H1 (cell line): ENCODE results near the gene ADCY3. TPM values are rescaled to one million over a fixed set of nuclear protein-coding genes. Genes with fewer than 3 reads are reported as not detected.

Source experiments
- CTCF ChIA-PET: fragments of 300-600 bp; sonication (Branson Sonifier 250); formaldehyde crosslinking; loops from one replicate; lab custom pipeline; 2021; ENCODE audit not compliant: partially characterized antibody; lab: Charles Lee
- POLR2A ChIA-PET: fragments of 300-600 bp; sonication (Branson Sonifier 250); formaldehyde crosslinking; loops from one replicate; lab custom pipeline; 2021; ENCODE audit warnings: inconsistent platforms; ENCODE audit not compliant: partially characterized antibody; lab: Charles Lee
- DNase-seq, 2 experiments: peaks; one replicate each; pipeline versions ENCODE4 v3.0.0 to v3.0.0-alpha.2; 2010 to 2022; ENCODE audit warnings: low spot score in 2 of 2, low read depth in 1 of 2, mixed read lengths in 1 of 2
- FAIRE-seq: peaks from 2 replicates; lab custom pipeline; 2011; peaks lifted over from hg19 to GRCh38; lab: Jason Lieb, UNC
- H2AFZ ChIP-seq: 2 replicates; pipeline ENCODE4 v1.8.1; 2012; ENCODE audit warnings: low read length, inconsistent platforms
- H2AK5ac ChIP-seq: 2 replicates; pipeline ENCODE4 v1.6.1; 2013; ENCODE audit warnings: low read depth, low read length
- H2BK120ac ChIP-seq: replicated peaks from 2 replicates; pipeline ENCODE3; 2013; ENCODE audit warnings: low read depth, low read length, inconsistent platforms
- H2BK12ac ChIP-seq: 2 replicates; pipeline ENCODE4 v1.6.1; 2013; ENCODE audit warnings: low read depth, low read length
- H2BK15ac ChIP-seq: 2 replicates; pipeline ENCODE4 v1.6.1; 2013; ENCODE audit warnings: low read length
- H2BK20ac ChIP-seq: 2 replicates; pipeline ENCODE4 v1.6.1; 2013; ENCODE audit warnings: low read length
- H2BK5ac ChIP-seq: 2 replicates; pipeline ENCODE4 v1.6.1; 2013; ENCODE audit warnings: low read depth, low read length
- H3K14ac ChIP-seq: 2 replicates; pipeline ENCODE4 v1.6.1; 2013; ENCODE audit warnings: inconsistent platforms; ENCODE audit not compliant: insufficient read length
- H3K18ac ChIP-seq: 2 replicates; pipeline ENCODE4 v1.6.1; 2013; ENCODE audit warnings: low read length; ENCODE audit errors: extremely low read depth
- H3K23ac ChIP-seq: 2 replicates; pipeline ENCODE4 v1.6.1; 2013; ENCODE audit warnings: inconsistent platforms; ENCODE audit not compliant: insufficient read length
- H3K23me2 ChIP-seq: 2 replicates; pipeline ENCODE4 v1.6.1; 2013; ENCODE audit warnings: low read depth, low read length
- H3K27ac ChIP-seq: 2 replicates; pipeline ENCODE4 v1.6.1; 2011; ENCODE audit warnings: low read depth, low read length, inconsistent platforms
- H3K27me3 ChIP-seq, 4 experiments: replicated peaks in 1 of 4; 1 replicate in 1 of 4; 2 replicates in 3 of 4; pipeline versions ENCODE4 v1.6.1 to v1.8.1; 2011 to 2013; ENCODE audit warnings: low read length in 3 of 4, mild to moderate bottlenecking in 3 of 4, inconsistent platforms in 2 of 4, mixed read lengths in 2 of 4, moderate library complexity in 1 of 4; ENCODE audit not compliant: control insufficient read depth in 3 of 4, insufficient read depth in 3 of 4; ENCODE audit errors: extremely low read depth in 1 of 4
- H3K36me3 ChIP-seq, 4 experiments: 2 replicates each; pipeline versions ENCODE4 v1.6.1 to v1.8.1; 2011 to 2013; ENCODE audit warnings: mild to moderate bottlenecking in 4 of 4, low read length in 3 of 4, moderate library complexity in 2 of 4, control low read depth in 1 of 4, inconsistent platforms in 1 of 4; ENCODE audit not compliant: insufficient read depth in 4 of 4, control insufficient read depth in 2 of 4
- H3K4ac ChIP-seq: replicated peaks from 2 replicates; pipeline ENCODE3; 2013; ENCODE audit warnings: low read length, low read depth, mixed read lengths, inconsistent platforms; ENCODE audit not compliant: insufficient read length
- H3K4me1 ChIP-seq, 4 experiments: replicated peaks in 1 of 4; 1 replicate in 1 of 4; 2 replicates in 3 of 4; pipeline versions ENCODE4 v1.6.1 to v1.8.1; 2011 to 2013; ENCODE audit warnings: low read length in 3 of 4, inconsistent platforms in 2 of 4, mixed read lengths in 1 of 4; ENCODE audit not compliant: insufficient read depth in 4 of 4, control insufficient read depth in 3 of 4
- H3K4me2 ChIP-seq, 2 experiments: 2 replicates each; pipeline versions ENCODE4 v1.6.1 to v1.8.1; 2011 to 2013; ENCODE audit warnings: low read depth in 2 of 2, low read length in 2 of 2, control low read depth in 1 of 2, inconsistent platforms in 1 of 2, mild to moderate bottlenecking in 1 of 2; ENCODE audit not compliant: insufficient read depth in 1 of 2
- H3K4me3 ChIP-seq, 4 experiments: fragments of 200-600, 300-600 bp in 1 of 4; sonication (generic), shearing (Covaris generic), sonication (Bioruptor Twin) in 1 of 4; 2 replicates each; pipeline versions ENCODE4 v1.5.1 to v1.8.1; 2011 to 2016; ENCODE audit warnings: low read length in 4 of 4, low read depth in 3 of 4, control low read depth in 2 of 4, inconsistent platforms in 2 of 4, mild to moderate bottlenecking in 2 of 4, mixed read lengths in 1 of 4, moderate library complexity in 1 of 4; ENCODE audit not compliant: insufficient read depth in 2 of 4; ENCODE audit errors: extremely low read depth in 1 of 4
- H3K56ac ChIP-seq: replicated peaks from 2 replicates; pipeline ENCODE3; 2013; ENCODE audit warnings: low read depth, mild to moderate bottlenecking, mixed read lengths, low read length, inconsistent platforms; ENCODE audit not compliant: insufficient read length
- H3K79me1 ChIP-seq: 2 replicates; pipeline ENCODE4 v1.6.1; 2013; ENCODE audit warnings: low read depth, low read length, control low read depth
- H3K79me2 ChIP-seq, 2 experiments: 2 replicates each; pipeline versions ENCODE4 v1.6.1 to v1.8.1; 2012 to 2013; ENCODE audit warnings: low read length in 2 of 2, mild to moderate bottlenecking in 2 of 2, inconsistent platforms in 1 of 2; ENCODE audit not compliant: insufficient read depth in 2 of 2, control insufficient read depth in 1 of 2
- H3K9ac ChIP-seq, 4 experiments: replicated peaks in 1 of 4; 1 replicate in 1 of 4; 2 replicates in 3 of 4; pipeline versions ENCODE4 v1.6.1 to v1.8.1; 2011 to 2013; ENCODE audit warnings: low read depth in 3 of 4, low read length in 3 of 4, control low read depth in 2 of 4, mild to moderate bottlenecking in 2 of 4, moderate library complexity in 2 of 4, inconsistent platforms in 1 of 4; ENCODE audit errors: extremely low read depth in 1 of 4
- H3K9me3 ChIP-seq, 2 experiments: 2 replicates each; pipeline versions ENCODE4 v1.6.1 to v1.8.1; 2012 to 2013; ENCODE audit warnings: mild to moderate bottlenecking in 2 of 2, moderate library complexity in 2 of 2, control low read depth in 1 of 2, inconsistent platforms in 1 of 2, low read depth in 1 of 2, low read length in 1 of 2, mixed read lengths in 1 of 2; ENCODE audit not compliant: insufficient read depth in 2 of 2
- H4K20me1 ChIP-seq, 2 experiments: replicated peaks in 1 of 2; 2 replicates each; pipeline versions ENCODE3 to v1.8.1; 2011 to 2013; ENCODE audit warnings: inconsistent platforms in 2 of 2, low read length in 2 of 2, mild to moderate bottlenecking in 1 of 2; ENCODE audit not compliant: insufficient read depth in 2 of 2, control insufficient read depth in 1 of 2
- H4K5ac ChIP-seq: 2 replicates; pipeline ENCODE4 v1.6.1; 2013; ENCODE audit warnings: low read length, low read depth, mixed read lengths, inconsistent platforms; ENCODE audit not compliant: insufficient read length
- H4K8ac ChIP-seq: 2 replicates; pipeline ENCODE4 v1.8.0; 2013; ENCODE audit warnings: mild to moderate bottlenecking, moderate library complexity, low read length, inconsistent platforms; ENCODE audit not compliant: insufficient read depth; ENCODE audit errors: extremely low read depth
- H4K91ac ChIP-seq: replicated peaks from 2 replicates; pipeline ENCODE3; 2013; ENCODE audit warnings: low read length, mixed read lengths, inconsistent platforms; ENCODE audit not compliant: insufficient read length
- CTCF ChIP-seq, 3 experiments: IDR thresholded peaks; 1 replicate in 2 of 3; 2 replicates in 1 of 3; pipeline versions ENCODE4 v1.5.1 to v1.6.1; 2011; ENCODE audit warnings: low read length in 3 of 3, mild to moderate bottlenecking in 3 of 3, inconsistent platforms in 2 of 3, low read depth in 1 of 3, moderate library complexity in 1 of 3; ENCODE audit not compliant: insufficient read depth in 1 of 3; ENCODE audit errors: control extremely low read depth in 1 of 3
- E2F6 ChIP-seq: IDR thresholded peaks from 2 replicates; pipeline ENCODE4 v1.6.1; 2012; ENCODE audit warnings: inconsistent platforms
- POLR2AphosphoS5 ChIP-seq: IDR thresholded peaks from 2 replicates; pipeline ENCODE4 v1.6.1; 2011; ENCODE audit warnings: low read depth, low read length
- RAD21 ChIP-seq, 2 experiments: IDR thresholded peaks in 1 of 2; conservative IDR thresholded peaks in 1 of 2; 2 replicates each; pipeline ENCODE4 v1.6.1; 2011; ENCODE audit warnings: low read depth in 2 of 2, low read length in 2 of 2, improper control_type of control experiment in 1 of 2, inconsistent platforms in 1 of 2, mild to moderate bottlenecking in 1 of 2, moderate library complexity in 1 of 2
- SAP30 ChIP-seq: fragments of 300-600 bp; sonication (generic); IDR thresholded peaks from 2 replicates; pipeline ENCODE4 v1.7.1; 2012; ENCODE audit warnings: low read length, moderate library complexity, mild to moderate bottlenecking, inconsistent platforms; ENCODE audit not compliant: insufficient read depth, insufficient replicate concordance
- WGBS, 2 experiments: shearing (Covaris generic) in 1 of 2; methylation state at CpG; one replicate each; pipeline versions ENCODE4 v1.1.6 to v1.1.7; 2013 to 2015; ENCODE audit warnings: low lambda C conversion rate in 2 of 2, mixed read lengths in 2 of 2, inconsistent platforms in 1 of 2, low coverage in 1 of 2, missing lambda C conversion rate in 1 of 2; ENCODE audit not compliant: insufficient replicate concordance in 2 of 2, insufficient coverage in 1 of 2, insufficient read length in 1 of 2; ENCODE audit errors: extremely low coverage in 1 of 2, missing lambda C conversion rate in 1 of 2; 5-methylcytosine and 5-hydroxymethylcytosine counted together
- polyA plus RNA-seq, 7 experiments: library from polyadenylated mRNA; depleted of rRNA in 3 of 7; stranded (reverse) in 5 of 7; unstranded in 2 of 7; fragments of >200 nt in 5 of 7; fragments of 200-250 nt in 2 of 7; gene quantifications; 1 replicate in 5 of 7; 2 replicates in 1 of 7; 4 replicates in 1 of 7; pipeline versions ENCODE4 v1.2.1 to v1.2.3, GENCODE V29; 2011 to 2013; ENCODE audit warnings: missing spikeins in 2 of 7, mixed read lengths in 2 of 7
- total RNA-seq: library from RNA; stranded (reverse); fragmentation: NEBNext Ultra II Directional; extraction: Animal tissue kit (Norgen Biotek cat#: 25700); gene quantifications from 2 replicates; pipeline ENCODE4 v1.2.1, GENCODE V29; 2021

ADCY3 gene
- total and polyA plus RNA-seq, 2 of the 8 experiments (the other 6 are each of a cell fraction or from before 2014, with no cell fraction given) = 45.1 to 52.9 TPM

GRCh38 chr2:24825883-24826772 is 93.9 kb downstream of the ADCY3 start:
- peak in 1 of 2 experiments; percentile 43 for DNase-seq
- H3K4ac ChIP-seq = peak overlapping the region; percentile 55
- H3K14ac ChIP-seq = no peak overlapping the region
- ChIA-PET CTCF (interaction anchor here (0.6 to 3.8 kb wide), 20 partner anchors 10 to 416 kb away, joined by 3 to 34 read pairs (median 5); partner anchors contain the start of genes CENPO and PTRHD1), POLR2A (interaction anchor here (0.8 to 3.0 kb wide), 4 partner anchors 10 to 415 kb away, joined by 3 to 13 read pairs (median 5); partner anchors contain the start of genes CENPO and PTRHD1)
- H3K79me2 ChIP-seq = no peaks in the 10 kb centered on the region
- no peaks in the 10 kb centered on the region for H3K27me3 ChIP-seq
- H4K5ac ChIP-seq = no peak overlapping the region
- FAIRE-seq = no peak
- H3K36me3 ChIP-seq = peaks cover 2 to 22% (median 17%) of the 10 kb centered on the region in 4 experiments; a peak in 6 of 8 replicates
- peak; percentile 33 to 47 for TF ChIP-seq RAD21 (IDR thresholded peaks at IDR 0.05 in 1 of 2, conservative IDR thresholded peaks at IDR 0.05 in 1 of 2; ENCODE audit: low read depth in 2 of 2, low read length in 2 of 2)
- peak in 1 of 3 experiments; percentile 16; a peak in 1 of 4 replicates for TF ChIP-seq CTCF (IDR thresholded peaks at IDR 0.05; ENCODE audit: control extremely low read depth in 1 of 3, insufficient read depth in 1 of 3, low read depth in 1 of 3, low read length in 3 of 3)
- peak; percentile 71 for TF ChIP-seq POLR2AphosphoS5
- no peak for TF ChIP-seq SAP30
- 0 out of 2 replicates have a peak, but pooled peaks have one; percentile 19 for TF ChIP-seq E2F6
- 0 out of 2 replicates have a peak overlapping the region, but pooled peaks have one; percentile 3 for H3K18ac ChIP-seq
- no peak overlapping the region for H4K91ac ChIP-seq
- H2AFZ ChIP-seq = no peak overlapping the region
- WGBS, 2 experiments = 93% methylated on average over 14 of the region's 14 CpGs; no CpG with 5 or more reads in 1 of the 2 experiments
- H3K4me2 ChIP-seq = no peak overlapping the region
- H3K79me1 ChIP-seq = no peaks in the 10 kb centered on the region
- no peak overlapping the region for H2AK5ac ChIP-seq
- no peak overlapping the region for H2BK15ac ChIP-seq
- no peak overlapping the region for H3K23ac ChIP-seq
- H4K20me1 ChIP-seq = peaks cover 3% of the 10 kb centered on the region in 2 experiments
- peaks cover 14 to 27% (median 19%) of the 10 kb centered on the region in 4 experiments for H3K4me1 ChIP-seq
- H4K8ac ChIP-seq = no peak overlapping the region
- peaks cover 3% of the 10 kb centered on the region; the same call in 1 of the 2 replicates for H3K23me2 ChIP-seq
- H2BK5ac ChIP-seq = no peak overlapping the region
- H3K9me3 ChIP-seq = peaks cover 3% of the 10 kb centered on the region in 2 experiments; a peak in 1 of 4 replicates
- no peak overlapping the region for H3K9ac ChIP-seq
- H2BK120ac ChIP-seq = no peak overlapping the region
- no peak overlapping the region for H2BK12ac ChIP-seq
- H3K4me3 ChIP-seq = no peak overlapping the region
- no peak overlapping the region for H3K27ac ChIP-seq
- H3K56ac ChIP-seq = no peak overlapping the region
- H2BK20ac ChIP-seq = no peak overlapping the region
